ENCODE measurements around the gene PTPRD. TPM values are rescaled to one million over a fixed set of nuclear protein-coding genes. Genes with fewer than 3 reads are reported as not detected.

Gene PTPRD
- total RNA-seq, 1 experiment from 2014 or later, result not detected

DNA sequence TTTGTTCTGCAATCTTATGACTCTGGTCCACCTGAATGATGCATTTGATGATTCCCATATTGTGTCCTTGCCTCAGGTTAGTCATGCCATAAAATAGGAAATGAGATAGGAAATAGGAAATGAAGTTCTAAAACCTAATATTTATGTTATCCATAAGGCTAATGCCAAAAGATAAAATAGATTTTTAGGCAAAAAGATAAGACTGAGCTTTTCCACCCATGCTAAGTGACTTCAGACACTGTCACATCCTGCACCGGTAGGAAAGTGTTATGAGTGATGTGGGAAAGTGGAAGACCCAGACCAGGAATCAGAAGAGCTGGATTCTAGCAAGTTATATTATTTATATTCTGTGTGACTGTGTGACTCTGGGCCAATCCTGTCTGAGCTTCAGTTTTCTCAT, 2212.4 kb downstream of the PTPRD start:
- POLR2A ChIA-PET, result no interaction called here
- intact Hi-C loops (cut with micrococcal nuclease; ENCODE audit: unreplicated experiment), result no loop called here
- BruUV-seq (replicated peaks), result no TSS peak
- Histone ChIP-seq H3K9me3 (ENCODE audit: control insufficient read depth, insufficient read depth, low read depth, low read length) (no peaks in the 10 kb centered on the region), H3K27me3 (ENCODE audit: control insufficient read depth, insufficient read depth, low read length) (no peaks in the 10 kb centered on the region), H3K4me3 (ENCODE audit: low read depth in 2 of 2, low read length in 2 of 2) (no peak overlapping the region), H3K4me1 (ENCODE audit: control insufficient read depth, insufficient read depth, low read length) (no peaks in the 10 kb centered on the region), H3K36me3 (ENCODE audit: control insufficient read depth, insufficient read depth, low read length) (no peaks in the 10 kb centered on the region), H3K27ac (ENCODE audit: low read length) (no peak overlapping the region)
- ATAC-seq, result no peak
- CTCF ChIA-PET, result no interaction called here
- DNase-seq (ENCODE audit: low read depth, low spot score), result no peak
- in situ Hi-C loops (cut with HindIII; ENCODE audit: low pct_unique_long_range_greater_than_20kb, low sequenced_read_pairs), result no loop called here
- TF ChIP-seq POLR2AphosphoS5 (IDR thresholded peaks at IDR 0.05; ENCODE audit: low read depth, low read length) (no peak), TCF7L2 (IDR thresholded peaks at IDR 0.05; ENCODE audit: low read depth, low read length) (no peak), CTCF (IDR thresholded peaks at IDR 0.05) (no peak), SIN3A (IDR thresholded peaks at IDR 0.05; ENCODE audit: borderline replicate concordance, insufficient read depth, low read depth, low read length) (no peak)
- TF ChIP-seq, protein P1, sequence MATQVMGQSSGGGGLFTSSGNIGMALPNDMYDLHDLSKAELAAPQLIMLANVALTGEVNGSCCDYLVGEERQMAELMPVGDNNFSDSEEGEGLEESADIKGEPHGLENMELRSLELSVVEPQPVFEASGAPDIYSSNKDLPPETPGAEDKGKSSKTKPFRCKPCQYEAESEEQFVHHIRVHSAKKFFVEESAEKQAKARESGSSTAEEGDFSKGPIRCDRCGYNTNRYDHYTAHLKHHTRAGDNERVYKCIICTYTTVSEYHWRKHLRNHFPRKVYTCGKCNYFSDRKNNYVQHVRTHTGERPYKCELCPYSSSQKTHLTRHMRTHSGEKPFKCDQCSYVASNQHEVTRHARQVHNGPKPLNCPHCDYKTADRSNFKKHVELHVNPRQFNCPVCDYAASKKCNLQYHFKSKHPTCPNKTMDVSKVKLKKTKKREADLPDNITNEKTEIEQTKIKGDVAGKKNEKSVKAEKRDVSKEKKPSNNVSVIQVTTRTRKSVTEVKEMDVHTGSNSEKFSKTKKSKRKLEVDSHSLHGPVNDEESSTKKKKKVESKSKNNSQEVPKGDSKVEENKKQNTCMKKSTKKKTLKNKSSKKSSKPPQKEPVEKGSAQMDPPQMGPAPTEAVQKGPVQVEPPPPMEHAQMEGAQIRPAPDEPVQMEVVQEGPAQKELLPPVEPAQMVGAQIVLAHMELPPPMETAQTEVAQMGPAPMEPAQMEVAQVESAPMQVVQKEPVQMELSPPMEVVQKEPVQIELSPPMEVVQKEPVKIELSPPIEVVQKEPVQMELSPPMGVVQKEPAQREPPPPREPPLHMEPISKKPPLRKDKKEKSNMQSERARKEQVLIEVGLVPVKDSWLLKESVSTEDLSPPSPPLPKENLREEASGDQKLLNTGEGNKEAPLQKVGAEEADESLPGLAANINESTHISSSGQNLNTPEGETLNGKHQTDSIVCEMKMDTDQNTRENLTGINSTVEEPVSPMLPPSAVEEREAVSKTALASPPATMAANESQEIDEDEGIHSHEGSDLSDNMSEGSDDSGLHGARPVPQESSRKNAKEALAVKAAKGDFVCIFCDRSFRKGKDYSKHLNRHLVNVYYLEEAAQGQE (IDR thresholded peaks at IDR 0.05; ENCODE audit: insufficient read depth in 1 of 2, low read depth in 2 of 2, low read length in 1 of 2), result no peak

- CTCF ChIA-PET, result no interaction called here
- H3K4me1 ChIP-seq (ENCODE audit: control insufficient read depth, insufficient read depth, low read length), result no peaks in the 10 kb centered on the region
- no peak for DNase-seq (ENCODE audit: low read depth, low spot score)
- no peak overlapping the region for H3K27ac ChIP-seq (ENCODE audit: low read length)
- H3K4me3 ChIP-seq (ENCODE audit: low read depth in 2 of 2, low read length in 2 of 2), result no peak overlapping the region
- no TSS peak for BruUV-seq (replicated peaks)
- in situ Hi-C loops (cut with HindIII; ENCODE audit: low pct_unique_long_range_greater_than_20kb, low sequenced_read_pairs), result no loop called here
- no peaks in the 10 kb centered on the region for H3K27me3 ChIP-seq (ENCODE audit: control insufficient read depth, insufficient read depth, low read length)
- intact Hi-C loops (cut with micrococcal nuclease; ENCODE audit: unreplicated experiment), result no loop called here
- no peaks in the 10 kb centered on the region for H3K9me3 ChIP-seq (ENCODE audit: control insufficient read depth, insufficient read depth, low read depth, low read length)
- ATAC-seq, result no peak
- POLR2A ChIA-PET, result no interaction called here
- TF ChIP-seq POLR2AphosphoS5 (IDR thresholded peaks at IDR 0.05; ENCODE audit: low read depth, low read length), result no peak
- no peak for TF ChIP-seq TCF7L2 (IDR thresholded peaks at IDR 0.05; ENCODE audit: low read depth, low read length)
- TF ChIP-seq CTCF (IDR thresholded peaks at IDR 0.05), result no peak
- TF ChIP-seq SIN3A (IDR thresholded peaks at IDR 0.05; ENCODE audit: borderline replicate concordance, insufficient read depth, low read depth, low read length), result no peak
- TF ChIP-seq, protein P1 (IDR thresholded peaks at IDR 0.05; ENCODE audit: insufficient read depth in 1 of 2, low read depth in 2 of 2, low read length in 1 of 2), result no peak
- H3K36me3 ChIP-seq (ENCODE audit: control insufficient read depth, insufficient read depth, low read length), result no peaks in the 10 kb centered on the region
Observed at GRCh38 chr9:8395022-8395421, 2217.8 kb downstream of the PTPRD start.
